Retina (tissue), 1 donor: Measurements from ENCODE around the gene JOSD1.

Experiments used
- DNase-seq: peaks from one replicate; pipeline ENCODE4 v3.0.0-alpha.2; 2016

JOSD1 gene

GRCh38 chr22:38710866-38711265, 10.1 kb upstream of the JOSD1 start:
- DNase-seq, result no peak

GRCh38 chr22:38710351-38710750, 9.6 kb upstream of the JOSD1 start:
- DNase-seq, result no peak

- DNase-seq, result no peak
Observed at GRCh38 chr22:38709306-38709705, 8.6 kb upstream of the JOSD1 start.

- DNase-seq, result no peak
Observed at GRCh38 chr22:38707984-38708383, 7.2 kb upstream of the JOSD1 start.

GRCh38 chr22:38707346-38707745, 6.6 kb upstream of the JOSD1 start:
- no peak for DNase-seq

GRCh38 chr22:38706901-38707195, 6.1 kb upstream of the JOSD1 start:
- no peak for DNase-seq

- peak; percentile 69 for DNase-seq
Observed at GRCh38 chr22:38706101-38706900, 5.6 kb upstream of the JOSD1 start.

- DNase-seq, result peak; percentile 99
Observed at GRCh38 chr22:38705235-38706100, 4.7 kb upstream of the JOSD1 start, which contains the start of gene GTPBP1. Gene GTPBP1 (plus strand): TSS chr22:38705944. CDS start chr22:38705956, 12 bp downstream.

- DNase-seq, result no peak
Observed at GRCh38 chr22:38704654-38705234, 4.0 kb upstream of the JOSD1 start.

- peak; percentile 79 for DNase-seq
Observed at GRCh38 chr22:38700270-38700788, 414 bp downstream of the JOSD1 start.

GRCh38 chr22:38699784-38700183, 959 bp downstream of the JOSD1 start:
- peak; percentile 44 for DNase-seq

- no peak for DNase-seq
Observed at GRCh38 chr22:38699143-38699542, 1.6 kb downstream of the JOSD1 start.

GRCh38 chr22:38698407-38699094, 2.2 kb downstream of the JOSD1 start:
- DNase-seq, result no peak

- DNase-seq, result no peak
Observed at GRCh38 chr22:38697425-38698089, 3.2 kb downstream of the JOSD1 start.

- no peak for DNase-seq
Observed at GRCh38 chr22:38696606-38697424, 3.9 kb downstream of the JOSD1 start.

GRCh38 chr22:38694940-38695339, 5.8 kb downstream of the JOSD1 start:
- no peak for DNase-seq

GRCh38 chr22:38694049-38694448, 6.7 kb downstream of the JOSD1 start:
- DNase-seq, result no peak

GRCh38 chr22:38689651-38690050, 11.1 kb downstream of the JOSD1 start:
- no peak for DNase-seq

GRCh38 chr22:38685761-38686160, 15.0 kb downstream of the JOSD1 start:
- DNase-seq, result no peak

- no peak for DNase-seq
Observed at GRCh38 chr22:38684895-38685294, 15.8 kb downstream of the JOSD1 start.

- DNase-seq, result peak; percentile 93
Observed at GRCh38 chr22:38681582-38682335, 19.0 kb downstream of the JOSD1 start, which contains the start of gene TOMM22. Gene TOMM22 (plus strand): TSS chr22:38681957. CDS start chr22:38681979, 22 bp downstream.
